ENCODE measurements around the gene LNX1. TPM values are rescaled to one million over a fixed set of nuclear protein-coding genes. Genes with fewer than 3 reads are reported as not detected.

Gene LNX1
- total RNA-seq, 4 donors from 2014 or later, result 21.7 to 47.2 (median 36.2) TPM

DNA sequence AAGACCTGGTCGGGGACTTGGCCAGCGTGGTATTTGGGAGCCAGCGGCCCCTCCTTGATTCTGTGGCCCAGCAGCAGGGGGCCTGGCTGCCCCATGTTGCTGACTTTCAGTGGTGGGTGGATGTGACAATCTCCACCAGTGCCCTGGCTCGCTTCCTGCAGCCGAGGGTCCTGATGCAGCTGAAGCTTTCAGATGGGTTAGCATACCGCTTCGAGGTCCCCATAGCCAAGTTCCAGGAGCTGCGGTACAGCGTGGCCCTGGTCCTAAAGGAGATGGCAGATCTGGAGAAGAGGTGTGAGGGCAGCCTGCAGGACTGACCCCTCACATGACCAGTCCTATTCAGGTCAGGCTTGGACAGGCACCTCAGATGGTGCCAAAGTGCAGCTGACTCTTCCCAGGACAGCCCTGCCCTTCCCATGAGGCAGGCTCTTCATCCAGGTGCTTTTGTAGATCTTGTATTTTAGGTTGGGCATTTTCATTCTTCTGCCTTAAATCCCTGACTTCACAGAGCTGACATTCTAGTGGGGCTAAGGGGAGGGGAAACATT, 15.1 kb downstream of the LNX1 start:
- Histone ChIP-seq H3K27ac (no peak overlapping the region), H3K9me3 (no peaks in the 10 kb centered on the region), H3K4me1 (no peaks in the 10 kb centered on the region), H3K4me3 (no peak overlapping the region), H3K36me3 (no peaks in the 10 kb centered on the region), H3K27me3 (no peaks in the 10 kb centered on the region)
- no peak for DNase-seq (ENCODE audit: low spot score in 2 of 2)
- 100% methylated on average over 2 of the region's 9 CpGs for WGBS
- TF ChIP-seq POLR2A (IDR thresholded peaks at IDR 0.05) (no peak), POLR2AphosphoS5 (IDR thresholded peaks at IDR 0.05) (no peak), EP300 (IDR thresholded peaks at IDR 0.05) (no peak)
- TF ChIP-seq, protein P1, sequence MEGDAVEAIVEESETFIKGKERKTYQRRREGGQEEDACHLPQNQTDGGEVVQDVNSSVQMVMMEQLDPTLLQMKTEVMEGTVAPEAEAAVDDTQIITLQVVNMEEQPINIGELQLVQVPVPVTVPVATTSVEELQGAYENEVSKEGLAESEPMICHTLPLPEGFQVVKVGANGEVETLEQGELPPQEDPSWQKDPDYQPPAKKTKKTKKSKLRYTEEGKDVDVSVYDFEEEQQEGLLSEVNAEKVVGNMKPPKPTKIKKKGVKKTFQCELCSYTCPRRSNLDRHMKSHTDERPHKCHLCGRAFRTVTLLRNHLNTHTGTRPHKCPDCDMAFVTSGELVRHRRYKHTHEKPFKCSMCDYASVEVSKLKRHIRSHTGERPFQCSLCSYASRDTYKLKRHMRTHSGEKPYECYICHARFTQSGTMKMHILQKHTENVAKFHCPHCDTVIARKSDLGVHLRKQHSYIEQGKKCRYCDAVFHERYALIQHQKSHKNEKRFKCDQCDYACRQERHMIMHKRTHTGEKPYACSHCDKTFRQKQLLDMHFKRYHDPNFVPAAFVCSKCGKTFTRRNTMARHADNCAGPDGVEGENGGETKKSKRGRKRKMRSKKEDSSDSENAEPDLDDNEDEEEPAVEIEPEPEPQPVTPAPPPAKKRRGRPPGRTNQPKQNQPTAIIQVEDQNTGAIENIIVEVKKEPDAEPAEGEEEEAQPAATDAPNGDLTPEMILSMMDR (IDR thresholded peaks at IDR 0.05), result no peak

DNA sequence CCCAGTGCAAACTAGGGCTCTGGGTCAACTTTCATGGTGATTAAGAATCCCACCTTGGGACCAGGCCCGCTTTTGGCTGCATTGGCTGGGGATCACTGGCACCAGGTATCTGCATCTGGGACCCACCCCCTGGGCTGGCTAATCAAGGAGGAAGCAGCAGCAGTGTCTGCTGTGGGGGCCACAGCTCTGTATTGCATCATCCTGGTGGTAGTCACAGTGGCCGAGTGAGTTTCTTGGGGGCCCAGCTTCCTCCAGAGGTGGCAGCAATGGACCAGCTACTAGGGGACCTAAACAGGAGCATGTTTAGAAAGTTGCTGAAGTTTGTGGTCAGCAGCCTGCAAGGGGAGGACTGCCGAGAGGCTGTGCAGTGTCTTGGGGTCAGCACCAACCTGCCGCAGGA, 15.7 kb downstream of the LNX1 start:
- no peaks in the 10 kb centered on the region for H3K9me3 ChIP-seq
- no peak overlapping the region for H3K27ac ChIP-seq
- no peaks in the 10 kb centered on the region for H3K36me3 ChIP-seq
- no peaks in the 10 kb centered on the region for H3K27me3 ChIP-seq
- no peak for DNase-seq (ENCODE audit: low spot score in 2 of 2)
- H3K4me3 ChIP-seq, result no peak overlapping the region
- TF ChIP-seq POLR2A (IDR thresholded peaks at IDR 0.05) (no peak), POLR2AphosphoS5 (IDR thresholded peaks at IDR 0.05) (no peak), EP300 (IDR thresholded peaks at IDR 0.05) (no peak)
- TF ChIP-seq, protein P1 (IDR thresholded peaks at IDR 0.05), result no peak
- WGBS, result 100% methylated on average over 4 of the region's 4 CpGs
- no peaks in the 10 kb centered on the region for H3K4me1 ChIP-seq

DNA sequence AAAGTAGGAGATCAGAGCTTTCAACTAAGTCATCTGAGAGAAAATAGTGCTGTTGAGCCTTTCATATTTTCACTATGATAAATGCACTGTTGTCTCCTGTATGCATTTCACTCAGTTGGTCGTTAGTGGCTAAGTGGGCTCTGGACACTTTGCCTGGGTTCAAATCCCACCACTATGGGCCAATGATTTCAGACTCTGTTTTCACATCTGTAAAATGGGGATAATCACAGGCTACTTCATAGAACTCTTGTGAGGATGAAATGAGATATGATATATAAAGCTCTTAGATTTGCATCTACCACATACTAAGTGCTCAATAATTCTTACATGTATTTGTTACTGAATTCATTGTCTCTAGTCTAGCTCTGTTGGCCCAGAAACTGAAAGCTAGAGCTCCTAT, 16.8 kb downstream of the LNX1 start:
- Histone ChIP-seq H3K9me3 (no peaks in the 10 kb centered on the region), H3K27me3 (no peaks in the 10 kb centered on the region), H3K4me1 (no peaks in the 10 kb centered on the region), H3K36me3 (no peaks in the 10 kb centered on the region), H3K27ac (no peak overlapping the region), H3K4me3 (no peak overlapping the region)
- 94% methylated on average over 1 of the region's 1 CpG for WGBS
- no peak for DNase-seq (ENCODE audit: low spot score in 2 of 2)
- TF ChIP-seq POLR2A (IDR thresholded peaks at IDR 0.05) (no peak), POLR2AphosphoS5 (IDR thresholded peaks at IDR 0.05) (no peak), EP300 (IDR thresholded peaks at IDR 0.05) (no peak)

DNA sequence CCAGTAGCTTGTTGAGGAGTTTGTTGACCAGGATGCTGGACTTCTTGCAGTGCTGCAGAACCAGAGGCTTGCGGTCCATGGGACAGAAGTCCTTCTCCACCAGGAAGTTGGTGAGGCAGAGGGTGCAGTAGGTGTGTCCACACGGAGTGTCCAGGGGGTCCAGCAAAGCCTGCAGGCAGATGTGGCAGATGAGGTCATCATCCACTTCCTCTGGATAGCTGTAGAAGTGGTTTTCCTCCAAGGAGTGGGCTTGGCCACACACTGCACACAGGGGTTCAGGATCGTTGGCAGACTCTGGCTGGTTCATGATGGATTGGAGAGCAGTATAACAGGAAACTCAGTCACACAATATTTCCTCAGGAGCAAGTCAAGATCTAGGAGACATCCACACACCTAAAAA, 17.6 kb downstream of the LNX1 start:
- TF ChIP-seq, protein P1 (IDR thresholded peaks at IDR 0.05), result no peak
- 65% methylated on average over 2 of the region's 3 CpGs for WGBS

DNA sequence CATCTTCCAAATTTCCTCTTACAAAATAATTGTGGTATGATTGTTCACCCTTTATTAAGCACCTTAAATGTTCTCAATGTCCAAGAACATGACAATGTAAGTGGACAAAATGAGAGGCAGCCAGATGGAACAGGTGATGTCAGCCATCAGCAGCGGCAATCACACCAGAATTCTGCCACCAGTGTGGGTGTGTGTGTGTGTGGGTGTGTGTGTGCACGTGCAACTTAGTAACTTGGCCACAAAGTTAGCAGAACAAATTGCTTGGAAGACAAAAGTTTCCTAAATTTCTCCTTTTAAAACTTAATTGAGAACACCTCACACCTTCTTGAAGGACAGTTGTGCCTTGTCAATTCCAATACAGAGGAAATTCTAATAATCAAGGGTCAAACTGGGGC, 18.7 kb downstream of the LNX1 start:
- H3K27ac ChIP-seq, result no peak overlapping the region
- H3K9me3 ChIP-seq, result no peaks in the 10 kb centered on the region
- WGBS, result 72% methylated on average over 2 of the region's 2 CpGs
- no peaks in the 10 kb centered on the region for H3K36me3 ChIP-seq
- DNase-seq (ENCODE audit: low spot score in 2 of 2), result no peak
- H3K4me3 ChIP-seq, result no peak overlapping the region
- TF ChIP-seq POLR2A (IDR thresholded peaks at IDR 0.05) (no peak), POLR2AphosphoS5 (IDR thresholded peaks at IDR 0.05) (no peak), EP300 (IDR thresholded peaks at IDR 0.05) (no peak)
- TF ChIP-seq, protein P1 (IDR thresholded peaks at IDR 0.05), result no peak
- no peaks in the 10 kb centered on the region for H3K27me3 ChIP-seq
- H3K4me1 ChIP-seq, result no peaks in the 10 kb centered on the region

More for the DNA sequence above, 17.6 kb downstream of the LNX1 start:
- Histone ChIP-seq H3K36me3 (no peaks in the 10 kb centered on the region), H3K27ac (no peak overlapping the region), H3K4me3 (no peak overlapping the region), H3K4me1 (no peaks in the 10 kb centered on the region), H3K9me3 (no peaks in the 10 kb centered on the region), H3K27me3 (no peaks in the 10 kb centered on the region)
- DNase-seq (ENCODE audit: low spot score in 2 of 2), result no peak

Data from suprapubic skin (tissue), 4 donors.